Stimulated activated CD4-positive, alpha-beta T cell treated with anti-CD3 and anti-CD28 coated beads, Interleukin-15, amount 100 ng/mL, for 24 hours (primary cell): ENCODE measurements around the gene MAN2A1.

Experiments used
- DNase-seq: peaks from one replicate; pipeline ENCODE4 v3.0.0-alpha.2; 2020

The MAN2A1 gene

DNA sequence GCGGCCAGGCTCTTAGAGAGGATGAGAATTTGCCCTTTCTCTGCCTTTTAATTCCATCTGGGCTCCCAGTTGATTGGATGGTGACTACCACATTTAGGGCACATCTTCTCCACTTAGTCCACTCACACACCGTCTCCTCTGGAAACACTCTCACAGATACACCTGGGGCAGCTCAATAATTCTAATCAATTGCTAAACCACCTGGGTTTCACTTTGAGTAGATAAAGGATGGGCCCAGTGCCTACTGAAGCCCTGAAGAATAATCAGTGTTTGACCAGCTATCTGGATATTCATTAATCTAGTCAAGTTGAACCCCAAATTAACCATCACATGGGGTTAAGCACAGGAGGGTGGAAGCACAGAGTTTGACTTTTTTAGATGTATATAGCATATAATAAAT lies 19.1 kb downstream of the MAN2A1 start:
- no peak for DNase-seq

DNA sequence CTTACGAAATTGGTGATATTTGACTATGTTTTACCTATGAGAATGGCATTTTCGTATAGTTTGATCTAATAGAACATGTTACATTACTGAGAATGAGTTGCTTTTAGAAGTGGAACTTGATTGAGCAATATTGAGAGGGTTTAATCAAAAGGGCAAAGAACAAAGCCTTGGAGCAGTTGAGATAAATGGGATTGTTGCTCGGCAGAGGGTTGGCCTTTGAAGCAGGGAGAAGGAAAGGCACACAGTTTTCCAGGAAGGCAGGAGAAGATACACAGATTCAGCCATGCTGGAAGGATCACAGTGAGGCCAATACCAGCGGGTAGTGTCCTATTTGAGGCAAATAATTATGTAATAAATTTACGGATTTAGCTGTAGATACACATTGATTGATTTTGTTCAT lies 19.5 kb downstream of the MAN2A1 start:
- no peak for DNase-seq

- DNase-seq, result no peak
Measured at GRCh38 chr5:109711673-109712072, 21.9 kb downstream of the MAN2A1 start.

DNA sequence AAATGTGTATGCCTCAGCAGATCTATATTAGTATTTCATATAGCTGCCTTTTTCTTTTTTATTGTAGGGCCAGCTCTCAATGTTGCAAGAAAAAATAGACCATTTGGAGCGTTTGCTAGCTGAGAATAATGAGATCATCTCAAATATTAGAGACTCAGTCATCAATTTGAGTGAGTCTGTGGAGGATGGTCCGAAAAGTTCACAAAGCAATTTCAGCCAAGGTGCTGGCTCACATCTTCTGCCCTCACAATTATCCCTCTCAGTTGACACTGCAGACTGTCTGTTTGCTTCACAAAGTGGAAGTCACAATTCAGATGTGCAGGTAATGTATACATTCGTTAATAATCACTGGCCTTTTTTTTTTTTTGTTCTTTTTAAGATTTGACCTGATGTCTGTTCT lies 23.7 kb downstream of the MAN2A1 start:
- no peak for DNase-seq

GRCh38 chr5:109714592-109714991 lies 24.9 kb downstream of the MAN2A1 start:
- no peak for DNase-seq

DNA sequence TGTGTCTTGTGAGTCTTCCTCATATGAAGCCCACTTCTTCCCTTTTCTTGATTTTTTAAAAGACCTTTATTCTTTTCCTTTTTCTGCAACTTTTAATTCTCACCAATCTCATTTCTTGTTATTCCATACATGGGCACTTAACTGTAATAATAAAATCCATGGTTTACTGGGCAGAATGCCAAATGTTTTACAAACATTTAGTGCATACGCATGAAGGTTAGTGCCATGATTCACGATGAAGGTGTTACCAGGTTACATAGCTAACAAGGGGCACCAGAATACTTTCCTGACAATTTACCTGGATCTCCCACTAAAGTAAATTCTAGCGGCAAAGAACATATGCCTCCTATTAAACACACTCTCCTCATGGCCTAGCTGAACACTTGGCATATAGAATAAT lies 28.5 kb downstream of the MAN2A1 start:
- DNase-seq, result no peak

- no peak for DNase-seq
Measured at GRCh38 chr5:109718632-109719031, 28.9 kb downstream of the MAN2A1 start.

GRCh38 chr5:109719978-109720377 lies 30.3 kb downstream of the MAN2A1 start:
- no peak for DNase-seq

- no peak for DNase-seq
Measured at GRCh38 chr5:109721741-109722140, 32.0 kb downstream of the MAN2A1 start.

DNA sequence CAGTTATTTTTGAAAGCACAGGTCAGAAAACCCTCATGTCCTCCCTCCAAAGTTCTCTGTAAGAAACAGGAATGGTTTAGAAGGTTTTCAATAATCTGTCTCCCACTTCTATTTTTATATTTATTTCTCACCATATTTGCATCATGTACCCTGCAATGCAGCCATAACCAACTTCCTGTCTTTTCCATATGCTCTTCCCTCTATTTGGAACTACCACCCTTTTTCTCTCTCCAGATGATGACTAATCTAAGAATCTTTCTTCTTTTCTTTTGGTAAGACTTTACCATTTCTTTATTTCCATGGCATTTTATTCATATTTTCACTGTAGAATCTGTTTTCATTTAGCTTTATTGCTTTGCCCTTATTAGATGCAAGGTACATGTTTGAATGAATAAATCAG lies 33.9 kb downstream of the MAN2A1 start:
- DNase-seq, result no peak

DNA sequence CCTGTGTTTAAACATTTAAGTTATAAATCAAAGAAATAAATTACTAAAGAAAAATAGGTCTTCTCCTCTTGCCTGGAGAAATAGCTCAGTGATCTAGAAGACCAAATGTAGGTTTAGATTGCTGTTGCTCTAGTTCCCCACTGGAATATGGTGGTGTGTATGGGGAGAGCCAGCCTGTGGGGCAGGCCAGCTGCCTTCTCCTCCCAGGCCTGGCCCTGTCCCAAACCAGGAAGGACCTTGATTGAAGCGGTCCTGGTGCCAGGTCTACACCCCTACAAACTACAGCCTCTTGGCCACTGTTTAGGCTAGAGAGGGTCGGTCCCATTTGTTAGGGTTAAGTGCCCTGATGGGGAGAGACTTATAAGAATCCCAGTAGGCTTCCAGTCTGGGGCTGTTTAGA lies 35.4 kb downstream of the MAN2A1 start:
- DNase-seq, result no peak

DNA sequence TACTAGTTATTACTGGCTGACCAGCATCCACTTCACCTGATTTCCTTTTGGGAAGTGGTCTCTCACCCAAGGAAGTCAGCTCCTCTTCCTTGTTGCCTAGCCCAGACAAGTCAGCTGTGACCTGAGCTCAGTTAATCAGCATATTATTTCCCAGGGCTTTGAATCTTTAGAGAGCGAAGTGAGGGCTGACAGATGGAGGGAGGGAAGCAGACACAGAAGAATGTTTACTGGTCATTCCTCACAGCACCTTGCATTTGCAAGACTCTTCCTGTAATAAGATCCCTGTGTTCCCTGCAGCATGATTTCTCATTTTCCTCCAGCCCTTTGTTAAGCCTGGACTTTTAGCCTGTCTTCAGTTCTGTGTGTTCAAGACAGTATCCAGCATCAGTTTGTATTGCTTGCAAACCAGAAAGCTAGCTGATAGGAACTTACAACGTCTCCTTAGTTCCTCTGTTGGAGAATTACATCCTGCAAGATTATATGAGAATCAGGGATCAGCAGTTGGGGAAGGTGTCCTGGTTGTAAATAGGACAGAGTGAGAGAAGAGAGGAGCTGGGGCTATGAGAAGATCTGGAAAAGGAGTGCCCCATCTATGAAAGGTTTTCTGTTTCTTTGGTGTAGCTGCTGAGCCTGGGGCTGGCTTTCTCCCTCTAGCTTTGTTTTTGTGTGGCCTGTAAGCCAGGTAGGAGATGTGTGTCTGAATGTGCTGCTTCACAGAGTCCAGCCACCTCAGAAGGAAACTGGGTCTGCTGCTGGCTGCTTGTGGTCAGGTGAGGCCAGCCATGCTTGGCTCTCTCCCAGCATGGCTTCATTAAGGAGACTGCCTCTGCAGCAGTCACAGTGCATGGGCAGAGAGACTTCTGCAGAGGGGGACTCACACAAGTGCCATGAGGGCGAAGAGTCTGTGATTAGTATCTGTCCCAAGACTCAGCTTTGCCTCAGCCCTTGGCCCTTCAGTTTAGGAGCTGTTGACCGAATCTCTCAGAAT lies 50.3 kb downstream of the MAN2A1 start:
- DNase-seq, result no peak

DNA sequence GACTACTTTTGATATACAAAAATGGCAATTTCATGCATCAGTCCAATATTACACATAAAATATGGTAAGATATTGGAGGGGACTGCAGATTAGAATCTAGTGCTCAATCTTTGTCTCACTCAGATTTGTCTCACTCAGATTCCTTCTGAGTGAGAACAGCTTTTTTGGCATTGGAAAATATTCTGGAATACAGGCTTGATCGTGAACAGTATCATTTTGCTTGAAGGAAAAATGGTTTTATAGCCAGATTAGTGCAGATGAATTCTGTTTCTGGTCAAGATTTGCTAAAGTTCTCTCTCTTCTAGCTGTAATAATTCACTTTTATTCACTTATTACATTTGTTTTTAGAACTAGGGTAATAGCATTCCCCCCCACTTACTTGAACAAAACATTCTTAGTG lies 51.2 kb downstream of the MAN2A1 start:
- DNase-seq, result no peak

DNA sequence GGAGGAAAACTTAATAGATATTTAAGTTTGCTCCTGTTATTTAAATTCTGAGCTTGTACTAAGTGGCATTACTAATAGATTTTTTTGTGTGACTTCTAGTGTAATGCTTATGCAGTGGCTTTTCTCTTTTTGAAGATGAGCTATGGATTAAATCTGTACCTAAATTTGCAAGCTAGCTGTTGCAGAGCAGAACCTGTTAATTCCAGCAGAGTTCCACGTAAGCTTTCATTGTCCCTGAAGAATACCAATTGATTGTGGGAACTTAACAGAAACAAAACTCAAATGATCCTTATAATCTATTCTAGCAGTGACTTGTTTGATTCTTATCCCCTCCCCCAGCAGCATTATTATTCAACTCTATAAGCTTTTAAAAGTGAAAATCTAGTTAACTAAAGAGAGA lies 51.7 kb downstream of the MAN2A1 start:
- no peak for DNase-seq

DNA sequence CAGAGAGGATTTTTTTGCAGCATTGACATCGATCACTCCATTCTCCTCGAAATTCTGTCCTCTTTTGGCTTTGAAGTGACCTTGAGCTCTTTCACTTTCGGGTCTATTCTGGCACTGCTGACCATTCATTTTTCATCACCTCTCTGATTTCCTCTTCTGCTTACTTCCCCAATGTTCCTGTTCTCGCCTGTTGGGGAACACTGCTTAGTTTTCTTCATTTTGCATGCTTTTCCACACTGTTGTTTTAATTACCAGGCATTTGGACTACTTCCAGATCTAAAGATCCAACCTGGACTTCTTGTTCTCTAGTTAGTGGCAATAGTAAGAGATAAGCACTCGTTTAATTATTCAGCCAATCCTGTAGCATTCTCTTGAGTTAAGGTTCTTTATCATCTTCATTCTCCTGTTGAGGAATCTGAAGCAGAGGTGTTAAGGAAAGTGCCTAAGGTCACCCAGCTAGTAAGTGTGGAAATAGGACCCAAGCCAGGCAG lies 53.4 kb downstream of the MAN2A1 start:
- DNase-seq, result no peak

DNA sequence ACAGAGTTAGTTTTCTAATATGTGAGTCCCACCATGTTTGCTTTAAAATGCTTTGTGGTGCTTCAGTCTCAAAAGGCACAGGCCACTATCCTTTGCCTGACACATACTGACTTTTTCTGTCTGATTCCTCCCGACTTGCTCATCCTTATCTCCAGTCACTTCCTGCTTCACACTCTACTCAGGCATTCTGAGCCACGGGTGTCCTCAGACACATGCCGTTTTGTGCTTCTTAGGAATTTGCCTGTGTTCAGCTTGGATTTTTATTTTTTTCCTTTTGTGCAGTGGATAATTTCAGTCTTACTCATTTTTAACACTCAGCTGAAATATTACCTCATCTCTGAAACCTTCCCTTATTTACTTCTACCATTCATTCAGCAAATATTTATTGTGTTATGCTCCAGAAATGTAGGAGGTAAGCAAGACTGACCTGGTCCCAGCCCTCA lies 54.1 kb downstream of the MAN2A1 start:
- no peak for DNase-seq

DNA sequence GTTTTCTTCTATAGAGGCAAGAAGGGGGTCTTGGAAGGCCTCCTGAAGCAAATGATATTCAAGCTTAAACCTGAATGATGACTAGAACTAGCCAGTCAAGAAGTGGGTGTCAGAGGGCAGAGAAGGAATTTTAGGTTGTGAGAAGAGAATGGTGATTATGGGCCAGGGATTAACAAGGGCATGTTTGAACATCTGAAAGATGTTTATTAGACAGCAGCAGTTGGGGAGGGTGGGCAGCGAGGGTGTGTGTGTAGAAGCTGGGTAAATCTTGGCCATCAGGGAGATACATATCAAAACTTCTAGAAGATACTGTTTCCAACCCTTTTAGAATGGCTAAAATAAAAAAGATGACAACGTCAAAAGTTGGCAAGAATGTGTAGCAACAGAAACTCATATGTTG lies 54.5 kb downstream of the MAN2A1 start:
- DNase-seq, result no peak

DNA sequence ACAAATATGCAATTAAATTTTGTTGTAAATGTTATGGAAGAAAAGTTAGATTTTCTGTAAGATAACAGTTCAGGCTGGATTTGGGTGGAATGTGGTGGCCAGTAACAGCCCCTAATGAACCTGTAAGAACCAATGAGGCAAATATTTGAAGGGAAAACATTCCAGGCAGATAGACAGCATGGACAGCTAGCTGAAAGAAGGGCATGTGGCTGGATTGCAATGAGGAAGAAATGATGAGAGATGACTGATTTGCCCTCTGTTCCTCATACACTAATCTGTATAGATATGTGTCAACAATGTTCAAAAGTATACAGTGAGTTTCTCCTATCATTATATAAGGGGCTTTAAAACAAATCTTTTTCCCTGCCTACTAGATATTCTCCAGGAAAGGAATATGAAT lies 58.8 kb downstream of the MAN2A1 start:
- DNase-seq, result no peak

DNA sequence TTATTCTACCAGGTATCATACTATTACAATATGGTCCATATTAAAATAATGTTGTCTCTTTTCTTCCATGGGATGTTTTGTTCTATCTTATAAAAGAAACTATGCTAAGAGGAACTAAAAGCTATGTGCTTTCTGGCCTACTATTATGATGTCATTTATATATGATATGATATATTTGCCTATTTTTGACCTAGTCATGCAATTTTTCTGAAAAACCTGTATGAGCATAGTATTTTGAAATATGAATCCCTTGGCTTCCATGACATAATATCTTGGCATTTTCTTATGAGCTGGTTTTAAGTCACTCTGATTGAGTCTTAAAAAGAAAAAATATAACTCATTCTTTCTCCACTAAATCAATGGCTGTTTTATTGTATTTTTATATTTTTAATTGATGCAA lies 60.7 kb downstream of the MAN2A1 start:
- no peak for DNase-seq

GRCh38 chr5:109753279-109753678 lies 63.6 kb downstream of the MAN2A1 start:
- DNase-seq, result no peak

GRCh38 chr5:109754319-109754718 lies 64.6 kb downstream of the MAN2A1 start:
- DNase-seq, result no peak

DNA sequence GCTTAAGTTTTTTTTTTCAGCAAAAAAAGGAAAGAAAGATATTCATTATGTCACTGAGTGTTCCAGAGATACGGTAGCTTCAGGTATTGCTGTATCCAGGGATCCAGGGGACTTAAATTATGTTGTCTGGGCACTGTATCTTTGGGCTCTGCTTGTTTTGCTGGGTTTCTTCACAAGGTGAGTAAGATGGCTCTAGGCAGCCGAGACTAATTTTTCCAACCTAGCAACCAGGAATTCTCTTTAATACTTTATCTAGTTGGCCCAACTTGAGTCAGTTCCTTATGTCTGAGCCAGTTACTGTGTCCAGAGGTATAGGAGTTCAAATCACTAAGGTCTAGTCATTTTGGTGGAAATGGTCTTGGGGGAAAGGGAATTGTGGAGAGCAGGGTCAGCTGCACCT lies 66.0 kb downstream of the MAN2A1 start:
- no peak for DNase-seq

- DNase-seq, result no peak
Measured at GRCh38 chr5:109756543-109757185, 66.9 kb downstream of the MAN2A1 start.

DNA sequence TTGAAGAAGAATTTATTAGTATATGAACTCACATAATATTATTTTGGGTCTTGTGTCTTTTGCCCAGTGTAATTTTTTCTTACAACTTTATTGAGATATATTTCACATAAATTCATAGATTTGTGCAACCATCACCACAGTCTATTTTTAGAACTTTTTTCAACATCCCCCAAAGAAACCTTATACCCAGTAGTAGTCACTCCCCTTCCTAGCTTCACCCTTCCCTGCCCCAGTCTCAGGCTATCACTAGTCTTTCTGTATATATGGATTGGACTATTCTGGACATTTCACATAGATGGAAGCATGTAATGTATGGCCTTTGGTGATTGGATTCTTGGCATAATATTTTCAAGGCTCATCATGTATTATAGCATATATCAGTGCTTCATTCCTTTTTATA lies 67.8 kb downstream of the MAN2A1 start:
- no peak for DNase-seq
